HG03039 (cell line): ENCODE results near the gene HOXA9.

ENCODE experiments used
- ATAC-seq: cut with Tn5 transposase; IDR thresholded peaks from one replicate; pipeline ENCODE4 v1.9.1; 2021; ENCODE audit warnings: mild to moderate bottlenecking, moderate library complexity; ENCODE audit not compliant: unreplicated experiment

HOXA9 gene

GRCh38 chr7:27130540-27131389, 34.6 kb downstream of the HOXA9 start, which contains the start of gene HOXA4:
TSS of gene HOXA4 (minus strand) at chr7:27130757. CDS start at chr7:27130733, 24 bp downstream.
- ATAC-seq, result no peak

GRCh38 chr7:27129729-27130539, 35.4 kb downstream of the HOXA9 start:
- no peak for ATAC-seq

- ATAC-seq, result no peak
Measured at GRCh38 chr7:27128776-27129728, 36.3 kb downstream of the HOXA9 start.

- ATAC-seq, result no peak
Measured at GRCh38 chr7:27128034-27128433, 37.3 kb downstream of the HOXA9 start.

GRCh38 chr7:27126596-27127327, 38.6 kb downstream of the HOXA9 start:
- no peak for ATAC-seq

GRCh38 chr7:27125986-27126394, 39.3 kb downstream of the HOXA9 start:
- no peak for ATAC-seq

GRCh38 chr7:27124902-27125689, 40.2 kb downstream of the HOXA9 start:
- ATAC-seq, result no peak

GRCh38 chr7:27124096-27124901, 41.0 kb downstream of the HOXA9 start:
- ATAC-seq, result no peak

GRCh38 chr7:27123477-27124053, 41.8 kb downstream of the HOXA9 start:
- no peak for ATAC-seq

GRCh38 chr7:27123007-27123476, 42.3 kb downstream of the HOXA9 start:
- ATAC-seq, result no peak

- no peak for ATAC-seq
Measured at GRCh38 chr7:27122077-27122910, 43.0 kb downstream of the HOXA9 start.

- no peak for ATAC-seq
Measured at GRCh38 chr7:27121684-27122076, 43.7 kb downstream of the HOXA9 start.

- ATAC-seq, result no peak
Measured at GRCh38 chr7:27119412-27119911, 45.9 kb downstream of the HOXA9 start.

- ATAC-seq, result no peak
Measured at GRCh38 chr7:27118580-27118979, 46.8 kb downstream of the HOXA9 start.

GRCh38 chr7:27117887-27118491, 47.3 kb downstream of the HOXA9 start:
- ATAC-seq, result no peak
